Endothelial cell of umbilical vein (primary cell): ENCODE data around the gene ADARB2. TPM values are rescaled to one million over a fixed set of nuclear protein-coding genes. Genes with fewer than 3 reads are reported as not detected.

Source experiments
- BruUV-seq: library from RNA; stranded (reverse); fragments of 400-500 nt; replicated peaks from 2 replicates; lab custom pipeline; 2021; lab: Mats Ljungman, UMichigan
- CTCF ChIA-PET: fragments of 300-600, 350-600 bp; sonication (Branson Sonifier 250); formaldehyde crosslinking; loops from one replicate; lab custom pipeline; 2021; ENCODE audit warnings: antibody characterized with exemption, inconsistent platforms; lab: Charles Lee
- POLR2A ChIA-PET: fragments of 300-600, 350-600 bp; sonication (Branson Sonifier 250); formaldehyde crosslinking; loops from one replicate; lab custom pipeline; 2021; ENCODE audit warnings: antibody characterized with exemption, inconsistent platforms; lab: Charles Lee
- DNase-seq: peaks from one replicate; pipeline ENCODE4 v3.0.0-alpha.2; 2011; ENCODE audit warnings: low read depth, low spot score
- FAIRE-seq: peaks from 2 replicates; lab custom pipeline; 2011; peaks lifted over from hg19 to GRCh38; lab: Jason Lieb, UNC
- H2AFZ ChIP-seq: 2 replicates; pipeline ENCODE4 v1.6.0; 2012; ENCODE audit warnings: low read depth, low read length, control low read depth, inconsistent platforms
- H3K27ac ChIP-seq: 2 replicates; pipeline ENCODE4 v1.5.1; 2011; ENCODE audit warnings: low read depth, mild to moderate bottlenecking, control low read depth, low read length, moderate library complexity; ENCODE audit not compliant: insufficient read depth
- H3K27me3 ChIP-seq, 2 experiments: 2 replicates each; pipeline versions ENCODE4 v1.6.0 to v1.6.1; 2011; ENCODE audit warnings: low read length in 2 of 2, mixed read lengths in 1 of 2; ENCODE audit not compliant: control insufficient read depth in 2 of 2, insufficient read depth in 2 of 2
- H3K36me3 ChIP-seq, 2 experiments: 2 replicates in 1 of 2; 3 replicates in 1 of 2; pipeline ENCODE4 v1.5.1; 2011; ENCODE audit warnings: low read length in 2 of 2, mild to moderate bottlenecking in 1 of 2, moderate library complexity in 1 of 2; ENCODE audit not compliant: control insufficient read depth in 2 of 2, insufficient read depth in 2 of 2; ENCODE audit errors: extremely low read depth in 1 of 2
- H3K4me1 ChIP-seq: 3 replicates; pipeline ENCODE4 v1.5.1; 2011; ENCODE audit warnings: mild to moderate bottlenecking, low read length; ENCODE audit not compliant: control insufficient read depth, insufficient read depth; ENCODE audit errors: extremely low read depth
- H3K4me2 ChIP-seq: 2 replicates; pipeline ENCODE4 v1.6.1; 2011; ENCODE audit warnings: low read length, control low read depth, mixed read lengths; ENCODE audit not compliant: insufficient read depth
- H3K4me3 ChIP-seq, 3 experiments: fragments of 200-600 bp in 1 of 3; sonication (generic), shearing (Covaris generic) in 1 of 3; replicated peaks in 1 of 3; 2 replicates each; pipeline ENCODE4 v1.5.1; 2011 to 2016; ENCODE audit warnings: control low read depth in 3 of 3, low read length in 3 of 3, mild to moderate bottlenecking in 2 of 3, inconsistent platforms in 1 of 3, low read depth in 1 of 3, moderate library complexity in 1 of 3; ENCODE audit not compliant: insufficient read depth in 1 of 3
- H3K79me2 ChIP-seq: 2 replicates; pipeline ENCODE4 v1.6.0; 2012; ENCODE audit warnings: low read length, inconsistent platforms; ENCODE audit not compliant: control insufficient read depth, insufficient read depth
- H3K9ac ChIP-seq: replicated peaks from 2 replicates; pipeline ENCODE3; 2011; ENCODE audit warnings: low read length, control low read depth; ENCODE audit not compliant: insufficient read depth; ENCODE audit errors: extremely low read depth
- H3K9me1 ChIP-seq: replicated peaks from 3 replicates; pipeline ENCODE4 v1.6.0; 2011; ENCODE audit warnings: mild to moderate bottlenecking, low read length; ENCODE audit not compliant: control insufficient read depth, insufficient read depth; ENCODE audit errors: extremely low read depth
- H3K9me3 ChIP-seq: replicated peaks from 2 replicates; pipeline ENCODE4 v1.5.1; 2012; ENCODE audit warnings: low read length, inconsistent platforms; ENCODE audit not compliant: control insufficient read depth, insufficient read depth
- H4K20me1 ChIP-seq: replicated peaks from 2 replicates; pipeline ENCODE3; 2011; ENCODE audit warnings: mild to moderate bottlenecking, low read length; ENCODE audit not compliant: control insufficient read depth, insufficient read depth; ENCODE audit errors: extremely low read depth
- EZH2 ChIP-seq: IDR thresholded peaks from 2 replicates; pipeline ENCODE4 v1.6.1; 2012; ENCODE audit warnings: borderline replicate concordance, low read depth, mild to moderate bottlenecking, moderate library complexity, low read length, inconsistent platforms; ENCODE audit not compliant: severe bottlenecking
- FOS ChIP-seq: IDR thresholded peaks from 2 replicates; pipeline ENCODE4 v1.6.1; 2011; ENCODE audit warnings: mild to moderate bottlenecking, low read length, moderate library complexity, borderline replicate concordance; ENCODE audit not compliant: insufficient read depth
- GATA2 ChIP-seq: IDR thresholded peaks from 2 replicates; pipeline ENCODE4 v1.7.0; 2011; ENCODE audit warnings: low read depth, mild to moderate bottlenecking, moderate library complexity, mixed read lengths, low read length; ENCODE audit not compliant: insufficient read length, insufficient read depth
- MYC ChIP-seq: IDR thresholded peaks from one replicate; pipeline ENCODE4 v1.6.1; 2011; ENCODE audit warnings: mild to moderate bottlenecking, low read depth, low read length
- POLR2AphosphoS5 ChIP-seq: IDR thresholded peaks from 2 replicates; pipeline ENCODE4 v1.6.1; 2012; ENCODE audit warnings: low read depth, mild to moderate bottlenecking, control low read depth, low read length, moderate library complexity; ENCODE audit not compliant: insufficient read depth
- dilution Hi-C: fragments of 300-500 bp; cut with MboI; formaldehyde crosslinking; loops from one replicate; pipeline ENCODE4 v1.15.0; 2019; ENCODE audit warnings: low sequenced_read_pairs; ENCODE audit not compliant: extremely low pct_ligation_motif_present
- intact Hi-C: fragments of 100-400 bp; cut with micrococcal nuclease; formaldehyde crosslinking; loops from one replicate; pipeline ENCODE4 v1.10.0; 2022
- polyA plus RNA-seq, 4 experiments: library from polyadenylated mRNA; depleted of rRNA in 3 of 4; stranded (reverse) in 3 of 4; unstranded in 1 of 4; fragments of >200 nt; gene quantifications; 2 replicates each; pipeline versions ENCODE4 v1.2.1 to v1.2.3, GENCODE V29; 2011 to 2012; ENCODE audit warnings: missing spikeins in 1 of 4
- total RNA-seq: library from RNA; stranded (reverse); gene quantifications from 2 replicates; pipeline ENCODE4 v1.2.3, GENCODE V29; 2021
- TF ChIP-seq, protein P1 (sequence below), 2 donors: IDR thresholded peaks; 1 replicate in 1 of 2; 2 replicates in 1 of 2; pipeline ENCODE4 v1.5.1; 2011; ENCODE audit warnings: low read length in 2 of 2, mild to moderate bottlenecking in 2 of 2, moderate library complexity in 2 of 2, control low read depth in 1 of 2, inconsistent platforms in 1 of 2, low read depth in 1 of 2; ENCODE audit not compliant: insufficient read depth in 1 of 2; ENCODE audit errors: extremely low read depth in 1 of 2

ADARB2 gene
- total and polyA plus RNA-seq, 2 donors (not counting 3 experiments of a cell fraction or from before 2014, with no cell fraction given), result not detected

GRCh38 chr10:1253523-1254353 lies 483.6 kb downstream of the ADARB2 start:
- H3K9ac ChIP-seq, result no peak overlapping the region
- no peaks in the 10 kb centered on the region for H4K20me1 ChIP-seq
- H3K4me2 ChIP-seq, result no peak overlapping the region
- dilution Hi-C loops (no loop called here), intact Hi-C loops (no loop called here)
- H3K27ac ChIP-seq, result no peak overlapping the region
- CTCF ChIA-PET, result no interaction called here
- no TSS peak for BruUV-seq
- TF ChIP-seq MYC, result no peak
- TF ChIP-seq POLR2AphosphoS5, result no peak
- TF ChIP-seq GATA2, result no peak
- no peaks in the 10 kb centered on the region for H3K9me3 ChIP-seq
- H3K27me3 ChIP-seq, result no peaks in the 10 kb centered on the region
- H3K4me1 ChIP-seq, result no peaks in the 10 kb centered on the region
- POLR2A ChIA-PET, result no interaction called here
- H3K79me2 ChIP-seq, result no peaks in the 10 kb centered on the region
- H3K9me1 ChIP-seq, result no peaks in the 10 kb centered on the region
- FAIRE-seq (no peak), DNase-seq (no peak)
- no peaks in the 10 kb centered on the region for H3K36me3 ChIP-seq
- H2AFZ ChIP-seq, result no peak overlapping the region
- no peak overlapping the region for H3K4me3 ChIP-seq

- no peaks in the 10 kb centered on the region for H3K36me3 ChIP-seq
- no peak overlapping the region for H3K27ac ChIP-seq
- POLR2A ChIA-PET, result no interaction called here
- no peak for FAIRE-seq
- no peak for DNase-seq
- no peak overlapping the region for H3K4me3 ChIP-seq
- H2AFZ ChIP-seq, result no peak overlapping the region
- intact Hi-C loops, result no loop called here
- no peak overlapping the region for H3K9ac ChIP-seq
- no peaks in the 10 kb centered on the region for H3K4me1 ChIP-seq
- no peaks in the 10 kb centered on the region for H3K79me2 ChIP-seq
- H3K4me2 ChIP-seq, result no peak overlapping the region
- no peaks in the 10 kb centered on the region for H4K20me1 ChIP-seq
- CTCF ChIA-PET, result no interaction called here
- no peaks in the 10 kb centered on the region for H3K9me1 ChIP-seq
- dilution Hi-C loops, result no loop called here
- H3K9me3 ChIP-seq, result no peaks in the 10 kb centered on the region
- no peaks in the 10 kb centered on the region for H3K27me3 ChIP-seq
- TF ChIP-seq FOS (no peak), EZH2 (no peak), GATA2 (no peak)
- TF ChIP-seq, protein P1, sequence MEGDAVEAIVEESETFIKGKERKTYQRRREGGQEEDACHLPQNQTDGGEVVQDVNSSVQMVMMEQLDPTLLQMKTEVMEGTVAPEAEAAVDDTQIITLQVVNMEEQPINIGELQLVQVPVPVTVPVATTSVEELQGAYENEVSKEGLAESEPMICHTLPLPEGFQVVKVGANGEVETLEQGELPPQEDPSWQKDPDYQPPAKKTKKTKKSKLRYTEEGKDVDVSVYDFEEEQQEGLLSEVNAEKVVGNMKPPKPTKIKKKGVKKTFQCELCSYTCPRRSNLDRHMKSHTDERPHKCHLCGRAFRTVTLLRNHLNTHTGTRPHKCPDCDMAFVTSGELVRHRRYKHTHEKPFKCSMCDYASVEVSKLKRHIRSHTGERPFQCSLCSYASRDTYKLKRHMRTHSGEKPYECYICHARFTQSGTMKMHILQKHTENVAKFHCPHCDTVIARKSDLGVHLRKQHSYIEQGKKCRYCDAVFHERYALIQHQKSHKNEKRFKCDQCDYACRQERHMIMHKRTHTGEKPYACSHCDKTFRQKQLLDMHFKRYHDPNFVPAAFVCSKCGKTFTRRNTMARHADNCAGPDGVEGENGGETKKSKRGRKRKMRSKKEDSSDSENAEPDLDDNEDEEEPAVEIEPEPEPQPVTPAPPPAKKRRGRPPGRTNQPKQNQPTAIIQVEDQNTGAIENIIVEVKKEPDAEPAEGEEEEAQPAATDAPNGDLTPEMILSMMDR (IDR thresholded peaks at IDR 0.05; ENCODE audit: extremely low read depth in 1 of 2, insufficient read depth in 1 of 2, low read depth in 1 of 2, low read length in 2 of 2), result no peak
- BruUV-seq, result no TSS peak
Measured at GRCh38 chr10:1251769-1252168, 485.6 kb downstream of the ADARB2 start.
